Activated naive CD4-positive, alpha-beta T cell treated with anti-CD3 and anti-CD28 coated beads, Interleukin-2, amount 50 U/mL, for 16 hours (primary cell): ENCODE data around the gene TNNI3K.
"Not testable (repeated sequence)": the region's sequence is repeated elsewhere in the genome, so short reads cannot be mapped to it uniquely, and the experiment has no call there.

Source experiments
- DNase-seq: peaks from one replicate; pipeline ENCODE4 v3.0.0-alpha.2; 2020

The TNNI3K gene

GRCh38 chr1:74235153-74235552, at the start of gene TNNI3K:
Gene TNNI3K (plus strand): TSS chr1:74235387. CDS start chr1:74235452, 65 bp downstream.
- no peak for DNase-seq

GRCh38 chr1:74193908-74194307, 41.3 kb upstream of the TNNI3K start:
- DNase-seq: no peak

GRCh38 chr1:74195339-74195738, 39.8 kb upstream of the TNNI3K start:
- DNase-seq: no peak

DNA sequence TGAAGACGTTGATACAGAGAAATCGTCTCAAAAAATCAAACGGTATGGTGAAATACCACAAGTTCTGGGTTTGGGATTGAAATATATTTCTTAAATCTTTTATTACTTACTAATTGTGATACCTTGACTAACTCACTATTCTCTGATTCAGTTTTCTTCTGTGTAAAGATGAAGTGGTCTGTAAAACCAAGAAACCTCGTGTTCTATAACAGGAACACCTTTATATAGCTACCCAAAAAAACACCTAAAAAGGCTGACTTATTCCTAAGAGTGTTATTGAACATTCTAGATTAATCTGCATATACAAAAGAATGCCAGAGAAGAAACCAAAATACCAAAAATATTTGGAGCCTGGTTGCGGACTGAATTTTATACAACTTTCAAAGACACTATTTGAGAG, 37.9 kb upstream of the TNNI3K start:
- no peak for DNase-seq

GRCh38 chr1:74197657-74198552, 37.3 kb upstream of the TNNI3K start, which contains the start of the genes FPGT and LRRIQ3:
Gene FPGT (plus strand): TSS chr1:74198242. CDS start chr1:74198279, 37 bp downstream.
Gene LRRIQ3 (minus strand): TSS chr1:74198176. CDS start chr1:74183684, 14,492 bp downstream.
- DNase-seq: peak; percentile 95

- no peak for DNase-seq
These were observed 35.7 kb upstream of the TNNI3K start for GRCh38 chr1:74199504-74199903.

DNA sequence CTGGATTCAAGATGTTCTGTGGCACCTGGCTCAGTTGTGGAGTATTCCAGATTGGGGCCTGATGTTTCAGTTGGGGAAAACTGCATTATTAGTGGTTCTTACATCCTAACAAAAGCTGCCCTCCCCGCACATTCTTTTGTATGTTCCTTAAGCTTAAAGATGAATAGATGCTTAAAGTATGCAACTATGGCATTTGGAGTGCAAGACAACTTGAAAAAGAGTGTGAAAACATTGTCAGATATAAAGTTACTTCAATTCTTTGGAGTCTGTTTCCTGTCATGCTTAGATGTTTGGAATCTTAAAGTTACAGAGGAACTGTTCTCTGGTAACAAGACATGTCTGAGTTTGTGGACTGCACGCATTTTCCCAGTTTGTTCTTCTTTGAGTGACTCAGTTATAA, 29.9 kb upstream of the TNNI3K start:
- DNase-seq: no peak

DNA sequence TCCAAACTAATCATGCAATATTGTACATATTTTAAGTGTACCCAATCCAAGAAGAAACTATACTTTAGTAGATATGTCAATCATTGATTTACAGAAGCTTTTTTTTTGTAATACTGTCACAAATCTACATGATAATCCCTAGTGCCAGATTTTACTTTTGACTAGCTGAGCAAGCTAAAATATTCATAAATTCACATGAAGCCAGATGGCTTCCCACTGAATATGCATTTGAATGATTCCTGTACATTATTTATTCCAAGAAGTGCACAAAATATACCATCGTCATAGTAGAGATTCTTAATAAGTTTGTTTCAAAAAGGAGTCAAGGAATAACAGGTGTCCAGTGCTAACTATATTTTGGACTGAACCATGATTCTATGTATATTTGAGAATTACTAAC, 20.0 kb upstream of the TNNI3K start:
- no peak for DNase-seq

- no peak for DNase-seq
These were observed 12.5 kb upstream of the TNNI3K start for GRCh38 chr1:74222701-74223100.

DNA sequence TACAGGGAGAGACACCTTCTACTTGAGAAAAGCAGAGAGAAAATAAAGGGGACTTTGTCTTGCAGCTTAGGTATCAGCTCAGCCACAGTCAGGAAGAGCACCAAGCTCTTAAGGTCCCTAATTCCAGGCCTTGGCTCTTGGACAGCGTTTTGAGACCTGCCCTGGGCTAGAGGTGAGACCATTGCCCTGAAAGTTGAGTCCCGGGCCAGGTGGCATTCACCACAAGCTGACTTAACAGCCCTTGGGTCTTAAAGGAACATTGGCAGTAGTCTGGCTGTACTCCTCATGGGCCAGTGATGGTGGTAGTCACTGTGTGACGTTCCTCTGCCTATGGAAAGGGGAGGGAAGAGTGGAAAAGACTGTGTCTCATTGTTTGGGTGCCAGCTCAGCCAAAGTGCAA, 11.7 kb upstream of the TNNI3K start:
- no peak for DNase-seq

GRCh38 chr1:74236440-74236839, 1.3 kb downstream of the TNNI3K start:
- no peak for DNase-seq

DNA sequence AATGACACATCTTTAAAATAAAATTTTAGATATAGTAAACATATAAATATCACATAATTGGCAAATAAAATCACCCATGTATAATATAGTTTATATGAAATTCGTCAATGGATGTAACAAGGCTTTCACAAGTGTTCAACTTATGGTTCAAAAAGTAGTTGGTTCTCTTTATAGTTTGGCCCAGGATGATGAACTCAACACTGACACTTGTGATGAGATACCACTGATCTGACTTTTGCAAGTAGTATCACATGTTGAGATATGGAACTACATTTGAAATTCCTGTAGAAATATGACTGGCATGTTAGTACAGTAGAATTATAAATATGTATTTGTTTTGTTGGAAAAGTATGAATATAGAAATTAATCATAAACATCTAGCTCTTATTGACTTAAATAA, 1.8 kb downstream of the TNNI3K start:
- DNase-seq: no peak

GRCh38 chr1:74237787-74238186, 2.6 kb downstream of the TNNI3K start:
- DNase-seq: no peak

DNA sequence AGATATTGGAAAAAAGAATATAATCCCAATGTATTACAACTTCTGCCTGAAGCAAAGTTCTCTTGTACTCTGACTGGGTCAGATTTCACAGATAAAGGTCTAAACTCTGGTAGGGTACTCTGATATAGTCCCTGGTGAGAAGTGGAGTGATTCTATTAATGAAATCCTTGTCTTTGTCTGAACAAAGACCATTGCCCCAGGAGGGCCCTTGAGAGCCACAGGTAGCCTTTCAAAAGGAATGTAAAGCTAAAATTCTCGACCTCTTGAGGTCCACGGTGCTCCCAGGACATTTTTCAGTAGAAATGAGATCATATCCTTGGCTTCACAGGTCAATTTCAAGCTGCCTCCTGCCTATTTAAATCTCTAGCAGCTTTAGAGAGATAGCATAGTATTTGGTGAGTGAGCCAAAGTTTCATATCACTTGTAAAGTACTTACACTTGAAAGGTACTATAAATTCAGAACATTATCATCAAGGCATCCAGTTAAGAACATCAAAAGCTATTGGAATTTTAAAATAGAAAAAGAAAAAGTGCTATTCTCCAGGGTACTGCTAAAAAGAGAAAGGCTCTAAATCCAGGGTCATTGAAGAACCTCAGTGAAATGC, 10.1 kb downstream of the TNNI3K start:
- DNase-seq: no peak

DNA sequence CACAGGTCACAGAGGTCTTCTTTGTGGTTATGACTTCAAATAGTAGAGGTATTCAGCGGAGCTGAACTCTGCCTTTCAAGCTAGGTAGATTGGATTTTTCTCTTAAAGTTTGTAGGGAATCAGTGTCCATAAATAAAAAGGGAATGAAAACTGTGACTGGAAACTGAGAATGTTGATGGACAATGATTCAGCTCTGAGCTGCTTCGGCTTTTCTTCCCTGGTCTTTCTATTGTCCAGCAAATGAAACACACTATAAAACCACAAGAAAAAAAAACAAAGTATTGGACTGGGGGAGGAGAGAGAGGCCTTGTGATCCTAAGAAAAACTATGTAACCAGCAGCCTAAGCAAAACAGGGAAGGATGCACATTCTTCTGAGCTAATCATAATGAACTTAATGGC, 11.1 kb downstream of the TNNI3K start:
- no peak for DNase-seq

DNA sequence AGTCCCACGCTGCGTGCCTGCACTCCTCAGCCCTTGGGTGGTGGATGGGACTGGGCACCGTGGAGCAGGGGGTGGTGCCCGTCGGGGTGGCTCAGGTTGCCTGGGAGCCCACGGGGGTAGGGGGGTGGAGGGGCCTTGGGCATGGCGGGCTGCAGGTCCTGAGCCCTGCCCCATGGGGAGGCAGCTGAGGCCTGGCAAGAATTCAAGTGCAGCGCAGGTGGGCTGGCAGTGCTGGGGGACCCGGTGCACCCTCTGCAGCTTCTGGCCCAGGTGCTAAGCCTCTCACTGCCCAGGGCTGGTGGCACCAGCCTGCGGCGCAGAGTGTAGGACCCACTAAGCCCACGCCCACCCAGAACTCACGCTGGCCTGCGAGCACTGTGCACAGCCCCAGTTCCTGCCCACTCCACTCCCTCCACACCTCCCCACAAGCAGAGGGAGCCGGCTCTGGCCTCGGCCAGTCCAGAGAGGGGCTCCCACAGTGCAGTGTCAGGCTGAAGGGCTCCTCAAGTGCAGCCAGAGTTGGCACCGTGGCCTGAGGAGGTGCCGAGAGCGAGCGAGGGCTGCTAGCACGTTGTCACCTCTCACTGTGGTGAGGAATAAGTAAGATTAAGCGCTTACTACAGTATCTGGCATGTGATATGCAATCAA, 12.8 kb downstream of the TNNI3K start:
- no peak for DNase-seq

DNA sequence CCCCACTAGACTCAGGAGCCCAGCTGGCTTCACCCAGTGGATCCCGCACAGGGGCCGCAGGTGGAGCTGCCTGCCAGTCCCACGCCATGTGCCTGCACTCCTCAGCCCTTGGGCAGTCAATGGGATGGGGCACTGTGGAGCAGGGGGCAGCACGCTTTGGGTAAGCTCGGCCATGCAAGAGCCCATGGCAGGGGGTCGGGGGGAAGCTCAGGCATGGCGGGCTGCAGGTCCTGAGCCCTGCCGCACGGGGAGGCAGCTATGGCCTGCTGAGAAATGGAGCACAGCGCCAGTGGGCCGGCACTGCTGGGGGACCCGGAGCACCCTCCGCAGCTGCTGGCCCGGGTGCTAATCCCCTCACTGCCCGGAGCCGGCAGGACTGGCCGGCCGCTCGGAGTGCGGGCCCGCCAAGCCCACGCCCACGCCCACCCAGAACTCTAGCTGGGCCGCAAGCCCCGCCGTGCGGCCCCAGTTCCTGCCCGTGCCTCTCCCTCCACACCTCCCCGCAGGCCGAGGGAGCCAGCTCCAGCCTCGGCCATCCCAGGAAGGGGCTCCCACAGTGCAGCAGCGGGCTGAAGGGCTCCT, 18.1 kb downstream of the TNNI3K start:
- not testable (repeated sequence) for DNase-seq

DNA sequence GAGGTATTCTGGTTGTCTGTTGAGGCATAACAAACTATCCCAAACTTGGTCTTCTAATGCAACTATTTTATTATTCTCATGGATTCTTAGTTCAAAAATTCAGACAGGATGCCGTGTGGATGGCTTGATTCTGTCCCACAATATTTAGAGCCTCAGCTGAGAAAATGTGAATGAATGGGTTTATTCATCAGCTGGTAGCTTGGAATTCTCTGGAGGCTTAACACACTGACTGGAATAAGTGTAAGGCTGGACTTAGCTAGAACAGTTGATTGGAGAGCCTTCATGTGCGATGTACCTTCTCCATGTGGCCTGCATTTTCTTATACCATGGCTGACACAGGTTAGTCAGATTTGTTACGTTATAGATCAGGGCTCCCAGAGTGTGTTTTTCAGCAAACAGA, 30.8 kb downstream of the TNNI3K start:
- DNase-seq: no peak

DNA sequence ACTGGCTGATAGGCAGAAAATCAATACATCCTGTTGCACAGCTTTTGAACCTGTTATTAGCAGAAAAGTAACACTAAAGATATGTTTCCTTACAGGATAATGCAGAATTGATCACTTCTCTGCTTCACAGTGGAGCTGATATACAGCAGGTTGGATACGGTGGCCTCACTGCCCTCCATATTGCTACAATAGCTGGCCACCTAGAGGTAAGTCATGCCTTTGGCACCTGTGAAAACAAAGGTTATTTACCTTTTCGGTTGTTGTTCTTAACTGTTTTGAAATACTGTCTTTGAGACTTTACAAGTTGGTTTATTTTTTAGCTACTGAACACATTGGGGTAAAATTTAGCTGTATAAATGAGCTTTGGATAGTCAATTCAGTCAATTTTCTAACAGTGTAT, 36.3 kb downstream of the TNNI3K start:
- no peak for DNase-seq

- DNase-seq: no peak
These were observed 45.6 kb downstream of the TNNI3K start for GRCh38 chr1:74280642-74281396.

GRCh38 chr1:74286414-74286813, 51.2 kb downstream of the TNNI3K start:
- DNase-seq: no peak

DNA sequence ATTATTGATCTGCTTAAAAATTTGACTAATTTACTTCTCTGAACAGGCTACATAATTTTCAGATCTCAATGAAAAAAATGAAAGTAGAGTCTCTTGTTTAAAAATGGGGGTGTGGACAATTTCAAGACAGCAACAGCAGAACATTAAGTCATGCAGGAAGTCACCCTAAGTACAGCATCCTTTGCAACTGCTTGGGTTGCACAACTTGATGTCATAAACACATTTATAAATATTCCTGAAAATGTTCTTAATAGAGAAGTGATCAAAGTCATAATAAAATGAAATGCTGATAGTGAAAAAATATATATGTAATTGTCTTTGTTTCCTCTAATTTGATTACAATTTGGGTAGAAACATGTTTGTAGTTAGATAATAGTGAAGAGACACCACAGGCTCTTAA, 79.3 kb downstream of the TNNI3K start:
- no peak for DNase-seq

DNA sequence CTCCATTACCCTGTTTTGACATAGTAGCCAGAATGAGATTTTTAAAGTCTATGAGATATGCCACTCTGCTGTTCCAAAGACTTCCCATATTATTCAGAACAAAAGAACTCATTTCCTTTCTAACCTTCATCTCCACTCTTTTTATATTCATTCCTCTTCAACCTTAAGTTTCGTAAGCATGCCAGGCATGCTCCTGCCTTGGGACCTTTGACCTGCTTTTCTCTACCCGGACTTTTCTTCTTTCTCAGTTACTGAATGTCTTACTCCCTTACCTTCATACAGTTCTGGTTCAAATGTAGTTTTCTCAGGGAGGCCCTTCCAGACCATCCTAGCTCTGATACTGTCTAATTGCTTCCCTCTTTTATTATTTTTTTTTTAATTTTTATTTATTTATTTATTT, 81.1 kb downstream of the TNNI3K start:
- no peak for DNase-seq
